Smooth muscle cell (in vitro differentiated cells): ENCODE results near the gene CHRNE. TPM values are rescaled to one million over a fixed set of nuclear protein-coding genes. Genes with fewer than 3 reads are reported as not detected.

Experiments used
- DNase-seq: peaks from one replicate; lab custom pipeline; 2025; ENCODE audit not compliant: unreplicated experiment; lab: John Stamatoyannopoulos, UW
- H2AFZ ChIP-seq: fragments of 200-600 bp; sonication (generic); 2 replicates; pipeline ENCODE4 v1.6.0; 2016; ENCODE audit warnings: antibody characterized with exemption, low read depth, mild to moderate bottlenecking
- H3F3A ChIP-seq: fragments of 200-600 bp; sonication (generic); 2 replicates; pipeline ENCODE4 v1.6.0; 2017; ENCODE audit warnings: antibody characterized with exemption, low read depth
- H3K27ac ChIP-seq: fragments of 200-600 bp; sonication (generic); 2 replicates; pipeline ENCODE4 v1.5.1; 2016; ENCODE audit warnings: low read depth, mild to moderate bottlenecking
- H3K27me3 ChIP-seq: fragments of 200-600 bp; sonication (generic); 2 replicates; pipeline ENCODE4 v1.6.1; 2016; ENCODE audit warnings: low read depth, mild to moderate bottlenecking
- H3K36me3 ChIP-seq: fragments of 200-600 bp; sonication (generic); 2 replicates; pipeline ENCODE4 v1.5.1; 2016; ENCODE audit warnings: low read depth
- H3K4me1 ChIP-seq: fragments of 200-600 bp; sonication (generic); 2 replicates; pipeline ENCODE4 v1.5.1; 2016; ENCODE audit warnings: low read depth
- H3K4me2 ChIP-seq: fragments of 200-600 bp; sonication (generic); 2 replicates; pipeline ENCODE4 v1.6.0; 2016; ENCODE audit warnings: mild to moderate bottlenecking
- H3K4me3 ChIP-seq: fragments of 200-600 bp; sonication (generic); 2 replicates; pipeline ENCODE4 v1.5.1; 2016; ENCODE audit warnings: mild to moderate bottlenecking
- H3K79me2 ChIP-seq: fragments of 200-600 bp; sonication (generic); 2 replicates; pipeline ENCODE4 v1.6.0; 2016; ENCODE audit warnings: low read depth, mild to moderate bottlenecking
- H3K9ac ChIP-seq: fragments of 200-600 bp; sonication (generic); 2 replicates; pipeline ENCODE4 v1.6.0; 2016; ENCODE audit warnings: low read depth
- H3K9me3 ChIP-seq: fragments of 200-600 bp; sonication (generic); replicated peaks from 2 replicates; pipeline ENCODE4 v1.5.1; 2016; ENCODE audit warnings: low read depth
- H4K20me1 ChIP-seq: fragments of 200-600 bp; sonication (generic); 2 replicates; pipeline ENCODE4 v1.6.0; 2016; ENCODE audit warnings: low read depth
- CTCF ChIP-seq: fragments of 200-600 bp; sonication (generic); IDR thresholded peaks from 2 replicates; pipeline ENCODE4 v1.5.1; 2017; ENCODE audit warnings: borderline replicate concordance, mild to moderate bottlenecking, antibody characterized with exemption; ENCODE audit not compliant: insufficient read depth, poor library complexity, severe bottlenecking
- WGBS: methylation state at CpG from one replicate; pipeline ENCODE4 v1.1.7; 2016; ENCODE audit warnings: low lambda C conversion rate; 5-methylcytosine and 5-hydroxymethylcytosine counted together
- polyA plus RNA-seq: library from polyadenylated mRNA; unstranded; fragments of >200 nt; fragmentation: Nextera tagmentation; extraction: Ambion mirVana; gene quantifications from 2 replicates; pipeline ENCODE4 v1.2.1, GENCODE V29; 2016
- total RNA-seq: library from RNA; depleted of rRNA; stranded (reverse); fragments of >200 nt; gene quantifications from 2 replicates; pipeline ENCODE4 v1.2.3, GENCODE V29; 2014

The CHRNE gene
- total and polyA plus RNA-seq, 2 experiments from 2014 or later, result 1.7 to 2.7 TPM

- Histone ChIP-seq H4K20me1 (no peaks in the 10 kb centered on the region), H3K4me2 (no peak overlapping the region), H3K9me3 (no peaks in the 10 kb centered on the region), H3K4me3 (no peak overlapping the region), H3F3A (no peaks in the 10 kb centered on the region), H2AFZ (no peak overlapping the region), H3K27ac (no peak overlapping the region), H3K4me1 (no peaks in the 10 kb centered on the region), H3K79me2 (no peaks in the 10 kb centered on the region), H3K27me3 (no peaks in the 10 kb centered on the region), H3K36me3 (no peaks in the 10 kb centered on the region), H3K9ac (no peak overlapping the region)
- 93% methylated on average over 29 of the region's 31 CpGs for WGBS
- no peak for TF ChIP-seq CTCF
- DNase-seq, result no peak
Measured at GRCh38 chr17:4893721-4894560, 9.0 kb downstream of the CHRNE start.

DNA sequence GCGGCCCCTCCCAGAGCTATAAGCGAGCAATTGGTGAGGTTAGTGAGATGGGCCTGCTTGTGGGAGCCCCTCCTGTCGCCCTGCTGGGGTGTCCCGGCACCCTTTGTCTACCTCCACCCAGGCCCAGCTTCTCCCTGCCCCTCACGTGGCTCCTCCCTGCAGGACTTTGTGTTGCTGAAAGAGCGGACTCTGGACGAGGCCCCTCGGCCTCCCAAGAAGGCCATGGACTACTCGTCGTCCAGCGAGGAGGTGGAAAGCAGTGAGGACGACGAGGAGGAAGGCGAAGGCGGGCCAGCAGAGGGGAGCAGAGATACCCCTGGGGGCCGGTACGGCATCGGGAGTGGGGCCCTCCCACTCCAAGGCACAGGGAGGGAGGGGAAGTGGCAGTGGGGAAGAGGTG is 9.6 kb downstream of the CHRNE start:
- Histone ChIP-seq H3K36me3 (no peaks in the 10 kb centered on the region), H3F3A (no peaks in the 10 kb centered on the region), H3K4me1 (no peaks in the 10 kb centered on the region), H3K9me3 (no peaks in the 10 kb centered on the region), H3K4me3 (no peak overlapping the region), H3K4me2 (no peak overlapping the region), H3K27me3 (no peaks in the 10 kb centered on the region), H3K9ac (no peak overlapping the region), H4K20me1 (no peaks in the 10 kb centered on the region), H2AFZ (no peak overlapping the region), H3K79me2 (no peaks in the 10 kb centered on the region), H3K27ac (no peak overlapping the region)
- WGBS, result 97% methylated on average over 18 of the region's 18 CpGs
- no peak for DNase-seq
- TF ChIP-seq CTCF, result no peak

DNA sequence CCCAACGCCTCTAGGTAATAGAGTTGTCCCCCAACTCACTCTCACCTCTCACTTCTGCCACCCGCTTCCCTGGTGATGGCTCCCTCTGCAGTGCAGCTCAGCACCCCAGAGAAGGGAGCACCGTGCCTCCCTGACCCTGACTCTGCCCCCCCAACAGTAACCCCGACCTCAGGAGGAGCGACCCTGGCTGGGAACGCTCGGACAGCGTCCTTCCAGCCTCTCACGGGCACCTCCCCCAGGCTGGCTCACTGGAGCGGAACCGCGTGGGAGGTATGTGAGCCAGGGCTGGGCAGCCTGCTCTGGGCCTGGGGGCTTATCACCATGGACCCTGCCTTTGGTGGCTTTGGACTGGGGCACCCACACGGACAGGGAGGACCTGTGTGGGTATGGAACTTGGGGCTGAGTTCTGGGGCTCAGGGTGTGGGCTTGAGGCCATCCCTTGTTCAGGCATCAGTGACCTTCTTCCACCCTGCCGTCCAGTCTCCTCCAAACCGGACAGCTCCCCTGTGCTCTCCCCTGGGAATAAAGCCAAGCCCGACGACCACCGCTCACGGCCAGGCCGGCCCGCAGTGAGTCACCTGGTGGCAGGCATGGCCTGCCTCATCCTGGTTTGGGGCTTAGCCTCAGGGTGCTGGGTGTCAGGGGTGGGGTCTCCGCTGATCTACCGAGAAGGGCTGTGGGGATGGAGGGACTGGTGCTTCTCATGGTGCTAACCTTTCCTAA is 10.2 kb downstream of the CHRNE start:
- Histone ChIP-seq H3K4me1 (no peaks in the 10 kb centered on the region), H3K27me3 (no peaks in the 10 kb centered on the region), H3K9me3 (no peaks in the 10 kb centered on the region), H3K4me2 (no peak overlapping the region), H3K4me3 (no peak overlapping the region), H3K36me3 (no peaks in the 10 kb centered on the region), H3F3A (no peaks in the 10 kb centered on the region), H3K27ac (no peak overlapping the region), H4K20me1 (no peaks in the 10 kb centered on the region), H2AFZ (no peak overlapping the region), H3K79me2 (no peaks in the 10 kb centered on the region), H3K9ac (no peak overlapping the region)
- no peak for TF ChIP-seq CTCF
- no peak for DNase-seq
- 91% methylated on average over 23 of the region's 23 CpGs for WGBS
